HG02623 (cell line): ENCODE measurements around the gene HEBP1.
"Not testable (repeated sequence)": the region's sequence is repeated elsewhere in the genome, so short reads cannot be mapped to it uniquely, and the experiment has no call there.

Experiments
- ATAC-seq: cut with Tn5 transposase; IDR thresholded peaks from one replicate; pipeline ENCODE4 v1.9.1; 2021; ENCODE audit warnings: moderate library complexity; ENCODE audit not compliant: unreplicated experiment

HEBP1 gene, protein sequence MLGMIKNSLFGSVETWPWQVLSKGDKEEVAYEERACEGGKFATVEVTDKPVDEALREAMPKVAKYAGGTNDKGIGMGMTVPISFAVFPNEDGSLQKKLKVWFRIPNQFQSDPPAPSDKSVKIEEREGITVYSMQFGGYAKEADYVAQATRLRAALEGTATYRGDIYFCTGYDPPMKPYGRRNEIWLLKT

DNA sequence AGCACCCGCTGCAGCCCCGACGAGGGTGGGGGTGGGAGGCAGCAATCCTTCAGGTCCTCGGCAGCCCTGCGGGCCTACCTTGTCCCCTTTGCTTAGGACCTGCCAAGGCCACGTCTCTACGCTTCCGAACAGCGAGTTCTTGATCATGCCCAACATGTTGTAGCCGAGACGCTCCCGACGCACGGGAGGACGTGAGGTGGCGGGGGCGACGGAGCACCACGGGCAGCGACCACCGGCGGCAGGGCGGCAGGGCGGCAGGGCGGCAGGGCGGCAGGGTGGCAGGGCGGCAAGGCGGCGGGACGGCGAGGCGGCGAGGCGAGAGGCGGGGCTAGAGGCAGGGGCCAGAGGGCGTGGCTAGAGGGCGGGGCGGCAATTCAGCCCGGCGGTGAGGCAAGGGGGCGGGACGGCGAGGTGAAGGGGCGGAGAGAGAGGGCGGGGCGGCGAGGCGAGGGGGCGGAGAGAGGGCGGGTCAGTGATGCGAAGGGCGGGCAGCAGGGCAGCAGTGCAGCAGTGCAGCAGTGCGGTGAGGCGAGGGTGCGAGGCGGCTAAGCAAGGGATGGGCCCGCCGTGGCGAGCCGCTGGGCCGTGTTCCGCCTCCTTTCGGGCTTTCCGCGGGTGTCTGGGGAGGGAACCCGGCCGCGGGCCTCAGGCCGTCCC is at the start of gene HEBP1:
HEBP1 (minus strand) TSS at position 307 of the 657 bp plus-strand sequence; CDS start at position 156, 151 bp downstream.
- ATAC-seq, result peak; percentile 79

DNA sequence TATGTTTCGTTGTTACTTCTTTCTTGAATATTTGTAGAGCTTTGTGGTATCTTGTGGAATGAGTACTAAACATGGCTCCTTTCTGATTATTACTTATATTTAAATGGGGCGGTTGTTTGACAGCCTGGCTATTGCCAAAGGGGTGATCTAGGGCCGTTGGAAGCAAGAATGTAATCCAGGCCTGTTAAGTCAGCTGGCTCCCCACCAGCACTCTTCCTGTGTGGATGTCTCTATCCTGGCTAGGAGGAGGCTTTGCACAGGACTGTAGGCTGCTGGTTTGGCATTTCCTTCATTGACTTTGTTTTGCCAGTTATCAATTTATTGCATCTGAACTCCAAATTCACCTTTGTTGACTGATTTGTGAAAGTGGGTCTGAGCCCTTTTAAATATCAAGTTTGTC is 49.8 kb upstream of the HEBP1 start:
- no peak for ATAC-seq

DNA sequence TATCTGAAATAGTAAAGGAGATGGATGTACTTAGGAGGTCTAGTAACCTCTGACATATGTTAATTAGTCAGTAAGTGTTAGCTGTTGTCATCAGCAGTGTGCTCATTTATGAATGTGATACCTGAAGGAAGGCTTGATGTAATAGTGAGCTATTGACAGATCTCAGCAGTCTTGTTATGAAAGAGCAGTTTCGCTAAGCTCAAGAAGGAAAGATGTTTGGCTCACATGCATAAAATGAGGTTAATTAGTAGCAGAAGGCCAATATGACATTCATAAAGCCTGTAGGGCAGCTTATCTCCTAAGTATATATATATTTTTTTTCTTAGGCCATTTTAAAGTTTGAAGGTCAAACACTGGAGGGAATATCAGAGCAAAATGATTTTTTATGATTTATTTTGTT is 46.9 kb upstream of the HEBP1 start:
- no peak for ATAC-seq

DNA sequence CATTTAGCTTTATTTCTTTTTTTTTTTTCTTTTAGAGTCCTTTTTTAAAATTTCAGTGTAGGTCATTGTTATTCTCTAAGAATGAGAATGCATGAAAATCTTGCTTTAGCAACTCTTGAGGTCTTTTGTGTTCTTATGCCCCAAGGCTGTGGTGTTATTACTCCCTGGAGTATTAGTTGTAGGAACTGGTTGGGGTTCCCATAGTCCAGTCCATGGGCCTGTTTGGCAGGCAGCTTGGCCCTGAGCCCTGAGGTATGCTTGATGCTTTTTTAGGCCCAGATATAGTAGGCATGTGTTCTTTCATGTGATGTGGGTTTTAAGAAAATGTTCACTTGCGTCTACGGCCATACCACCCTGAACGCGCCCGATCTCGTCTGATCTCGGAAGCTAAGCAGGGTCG is 45.8 kb upstream of the HEBP1 start:
- ATAC-seq, result no peak

DNA sequence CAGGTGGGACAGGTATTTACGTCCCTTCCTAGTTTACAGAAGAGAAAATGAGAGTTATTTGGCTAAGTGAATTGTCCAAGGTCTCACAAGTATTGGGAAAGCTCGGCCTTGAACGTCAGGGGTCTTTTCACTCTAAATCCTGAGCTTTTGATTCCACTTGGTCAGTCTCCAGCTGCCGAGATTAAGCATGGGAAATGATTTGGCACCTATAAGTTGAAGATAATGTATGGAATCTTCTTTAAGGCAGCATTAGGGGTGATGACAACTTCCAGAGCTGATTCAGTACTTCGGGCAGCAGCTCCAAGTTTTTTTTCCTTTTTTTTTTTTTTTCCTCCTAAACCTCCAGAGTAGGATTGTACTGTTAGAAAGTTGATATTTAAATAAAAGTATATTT is 44.8 kb upstream of the HEBP1 start:
- no peak for ATAC-seq

DNA sequence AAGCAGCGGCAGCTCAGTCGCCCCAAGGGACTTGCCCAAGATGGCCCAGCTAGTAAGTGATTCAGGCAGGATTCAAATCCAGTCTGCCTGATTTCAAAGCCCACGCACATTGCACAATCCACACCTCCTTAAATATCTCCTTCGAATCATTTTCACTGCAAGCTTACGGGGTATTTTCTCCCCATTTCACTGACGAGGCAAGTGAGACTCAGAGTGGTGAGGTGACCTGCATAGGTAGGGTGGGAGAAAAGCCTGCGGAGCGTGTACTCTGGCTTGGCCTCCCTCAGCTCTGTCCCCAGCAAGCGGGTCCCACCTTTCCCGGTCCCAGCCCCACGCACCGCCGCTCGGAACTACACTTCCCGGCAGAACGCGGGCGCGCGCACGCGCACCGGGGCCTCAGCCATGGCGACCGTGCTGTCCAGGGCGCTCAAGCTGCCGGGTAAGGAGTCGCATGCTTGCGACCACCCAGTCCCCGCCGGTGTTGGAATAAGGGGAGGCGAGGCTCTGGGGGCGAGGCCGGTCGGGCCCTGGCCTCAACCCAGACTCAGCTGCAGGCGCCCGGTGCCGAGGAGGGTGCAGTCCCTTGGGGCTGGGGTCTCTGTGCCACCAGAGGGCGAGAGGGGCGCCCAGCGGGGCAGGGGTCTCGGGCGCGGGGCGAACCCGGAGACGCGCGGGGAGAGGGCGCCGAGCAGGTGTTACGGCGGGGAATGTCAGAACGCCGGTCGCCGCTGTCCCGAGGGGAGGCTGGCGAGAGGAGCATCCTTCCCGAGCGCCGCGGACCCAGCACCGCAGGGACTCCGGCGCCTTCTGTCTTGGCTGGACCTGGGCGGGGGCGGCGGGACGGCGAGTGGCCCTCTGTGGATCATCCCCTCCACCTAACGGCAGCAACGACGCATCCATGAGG is 44.2 kb upstream of the HEBP1 start, which contains the start of gene FAM234B:
FAM234B (plus strand) TSS at position 380 of the 904 bp plus-strand sequence; CDS start at position 403, 23 bp downstream.
- peak; percentile 89 for ATAC-seq

DNA sequence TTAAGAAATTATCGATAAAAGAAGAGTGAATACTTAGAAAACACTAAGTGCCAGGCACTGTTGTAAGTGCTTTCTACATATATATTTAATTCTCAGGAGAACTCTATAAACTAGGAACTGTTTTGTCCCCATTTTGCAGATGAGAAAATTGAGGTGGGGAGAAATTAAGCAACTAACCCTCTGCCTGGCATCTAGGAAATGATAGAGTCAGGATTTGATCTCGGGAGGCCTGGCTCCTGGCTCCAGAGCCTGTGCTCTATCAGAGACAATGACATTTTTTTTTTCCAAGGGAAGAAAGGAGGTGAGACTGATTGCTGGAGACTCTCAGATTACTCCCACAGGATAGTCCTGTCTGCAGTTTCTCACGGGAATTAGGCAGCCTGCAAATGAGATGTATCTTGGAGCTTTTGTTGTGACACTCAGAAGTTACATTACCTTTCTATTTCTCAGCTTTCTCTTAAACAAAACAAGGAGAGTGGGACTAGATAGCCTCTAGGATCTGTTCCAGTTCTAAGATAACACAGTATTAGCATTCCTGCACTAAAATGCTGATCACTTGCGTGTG is 42.7 kb upstream of the HEBP1 start:
- ATAC-seq, result no peak

DNA sequence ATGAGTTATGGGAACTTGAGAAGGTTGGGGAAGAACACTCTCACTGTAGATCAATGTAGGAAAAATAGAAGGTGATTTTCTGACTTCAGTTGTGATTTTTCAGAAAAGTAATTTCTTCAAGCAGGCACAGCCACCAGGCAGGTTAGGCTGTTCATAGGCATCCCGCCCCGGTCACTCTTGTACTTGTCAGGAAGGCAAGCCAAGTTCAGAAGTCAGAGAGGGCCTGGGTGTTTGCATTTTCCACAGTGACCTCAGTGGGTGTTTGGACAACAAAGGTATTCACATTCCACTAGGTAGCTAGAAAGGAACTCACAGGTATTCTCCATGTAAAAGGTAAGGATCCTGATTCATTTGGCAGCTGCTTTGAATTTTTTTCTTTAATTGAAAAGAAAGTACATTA is 41.2 kb upstream of the HEBP1 start:
- ATAC-seq, result no peak

DNA sequence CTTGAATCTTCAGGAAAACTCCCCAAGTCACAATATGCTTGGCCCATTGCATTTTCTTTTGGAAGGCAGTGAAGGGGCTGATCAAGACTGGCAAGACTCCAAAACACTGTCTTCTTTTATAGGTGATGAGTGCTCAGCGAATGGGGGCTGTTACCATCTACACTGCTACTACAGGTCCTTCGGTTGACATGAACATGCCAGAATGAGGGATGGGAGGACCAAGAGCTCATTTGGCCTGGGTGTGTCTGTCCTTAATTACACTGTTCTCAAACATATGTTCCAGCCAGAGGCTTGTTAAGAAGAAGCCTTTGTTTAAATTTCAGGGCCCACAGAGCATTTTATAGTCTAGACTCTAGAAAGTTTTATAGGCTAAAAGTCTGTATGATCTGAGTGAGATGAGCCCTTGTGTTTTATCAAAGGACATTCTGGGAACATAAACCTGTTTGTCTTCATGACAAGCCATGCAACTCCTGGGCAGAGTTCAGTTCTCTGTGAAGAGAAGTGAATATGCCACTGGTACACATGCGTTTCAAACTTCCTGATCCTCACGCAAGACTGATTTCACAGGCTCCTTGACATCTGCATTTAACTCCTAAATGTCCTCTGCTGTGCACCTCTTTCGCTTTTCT is 39.4 kb upstream of the HEBP1 start:
- no peak for ATAC-seq

DNA sequence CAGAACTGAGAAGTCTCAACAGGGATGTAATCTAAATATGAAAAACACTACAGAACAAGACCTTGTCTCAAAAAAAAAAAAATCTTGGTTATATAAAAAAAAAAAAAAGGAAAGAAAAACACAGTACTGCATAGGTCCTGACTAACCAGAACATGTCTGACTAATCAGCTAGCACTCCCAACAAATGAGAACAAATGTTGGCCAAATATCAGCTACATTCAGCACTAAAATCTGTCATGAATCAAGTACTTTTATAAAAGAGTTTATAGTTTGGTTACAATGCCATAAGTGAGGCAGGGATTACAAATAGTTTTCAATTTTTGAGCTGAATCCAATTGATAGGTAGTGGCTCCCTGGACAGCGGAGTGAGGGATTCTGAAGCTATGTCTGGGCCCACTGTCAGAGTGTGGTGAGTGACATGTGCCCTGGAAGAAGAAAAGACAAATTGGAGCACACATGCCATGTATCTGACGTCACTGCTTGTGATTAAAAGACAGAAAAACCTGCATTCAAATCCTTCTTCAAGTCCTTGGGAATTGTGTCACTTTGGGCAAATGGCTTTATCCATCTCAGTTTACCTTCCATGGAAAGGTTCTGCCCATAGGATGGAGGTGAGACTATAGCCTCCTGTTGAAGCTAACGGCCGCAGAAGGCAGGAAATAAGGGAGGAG is 38.6 kb upstream of the HEBP1 start:
- no peak for ATAC-seq

DNA sequence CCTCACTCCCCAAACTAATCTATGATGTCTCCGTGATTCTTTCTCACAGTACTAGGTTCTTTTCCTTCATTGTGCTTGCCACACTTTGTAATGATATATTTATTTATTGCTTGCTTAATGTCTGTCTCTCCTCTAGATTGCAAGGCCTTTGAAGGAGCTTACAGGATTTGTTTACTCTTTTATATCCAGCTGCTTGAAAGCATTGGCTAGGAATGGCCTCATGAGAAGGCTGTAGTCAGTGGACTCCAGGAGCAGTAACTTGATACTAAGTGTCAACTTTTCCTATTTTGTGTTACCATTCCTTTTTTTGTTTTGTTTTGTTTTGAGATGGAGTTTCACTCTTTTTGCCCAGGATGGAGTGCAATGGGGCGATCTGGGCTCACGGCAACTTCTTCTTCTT is 36.8 kb upstream of the HEBP1 start:
- no peak for ATAC-seq

DNA sequence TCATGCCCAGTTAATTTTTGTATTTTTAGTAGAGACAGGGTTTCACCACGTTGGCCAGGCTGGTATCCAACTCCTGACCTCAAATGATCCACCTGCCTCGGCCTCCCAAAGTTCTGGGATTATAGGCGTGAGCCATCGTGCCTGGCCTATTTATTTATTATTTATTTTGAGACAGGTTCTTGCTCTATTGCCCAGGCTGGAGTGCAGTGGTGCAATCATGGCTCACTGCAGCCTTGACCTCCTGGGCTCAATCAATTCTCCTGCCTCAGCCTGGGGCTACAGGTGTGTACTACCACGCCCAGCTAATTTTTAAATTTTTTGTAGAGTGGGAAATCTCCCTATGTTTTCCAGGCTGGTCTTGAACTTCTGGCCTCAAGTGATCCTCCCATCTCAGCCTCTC is 35.3 kb upstream of the HEBP1 start:
- ATAC-seq, result not testable (repeated sequence)

DNA sequence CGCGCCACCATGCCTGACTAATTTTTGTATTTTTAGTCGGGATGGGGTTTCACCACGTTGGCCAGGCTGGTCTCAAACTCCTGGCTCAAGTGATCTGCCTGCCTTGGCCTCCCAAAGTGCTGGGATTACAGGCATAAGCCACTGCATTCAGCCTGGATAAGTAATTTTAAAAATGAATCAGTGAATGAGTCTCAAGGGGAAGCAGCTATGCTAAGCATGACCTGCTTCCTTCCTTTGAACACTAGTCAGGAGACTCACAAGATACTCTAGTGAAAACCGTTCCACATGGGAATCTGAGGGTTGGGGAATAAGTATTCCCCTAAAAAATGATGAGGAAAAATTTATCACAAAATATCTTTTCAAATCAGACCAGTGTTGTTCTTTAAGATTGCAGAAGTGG is 33.4 kb upstream of the HEBP1 start:
- ATAC-seq, result no peak

DNA sequence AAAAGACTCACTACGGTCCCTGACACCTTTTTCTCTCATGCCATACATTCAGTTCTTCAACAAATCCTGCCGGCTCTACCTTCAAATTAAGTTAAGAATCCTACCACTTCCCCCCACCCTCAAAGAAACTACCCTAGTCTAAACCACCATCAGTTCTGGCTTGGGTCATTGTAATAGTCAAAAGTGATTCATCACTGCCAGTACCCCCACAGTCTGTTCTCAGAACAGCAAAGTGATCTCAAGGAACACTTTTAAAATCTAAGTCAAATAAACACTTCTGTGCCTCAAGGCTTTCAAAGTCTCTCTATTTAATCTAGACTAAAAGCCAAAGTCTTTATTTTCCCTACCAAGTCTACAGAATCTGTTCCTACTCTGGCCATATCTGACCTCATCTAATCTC is 32.1 kb upstream of the HEBP1 start:
- no peak for ATAC-seq

DNA sequence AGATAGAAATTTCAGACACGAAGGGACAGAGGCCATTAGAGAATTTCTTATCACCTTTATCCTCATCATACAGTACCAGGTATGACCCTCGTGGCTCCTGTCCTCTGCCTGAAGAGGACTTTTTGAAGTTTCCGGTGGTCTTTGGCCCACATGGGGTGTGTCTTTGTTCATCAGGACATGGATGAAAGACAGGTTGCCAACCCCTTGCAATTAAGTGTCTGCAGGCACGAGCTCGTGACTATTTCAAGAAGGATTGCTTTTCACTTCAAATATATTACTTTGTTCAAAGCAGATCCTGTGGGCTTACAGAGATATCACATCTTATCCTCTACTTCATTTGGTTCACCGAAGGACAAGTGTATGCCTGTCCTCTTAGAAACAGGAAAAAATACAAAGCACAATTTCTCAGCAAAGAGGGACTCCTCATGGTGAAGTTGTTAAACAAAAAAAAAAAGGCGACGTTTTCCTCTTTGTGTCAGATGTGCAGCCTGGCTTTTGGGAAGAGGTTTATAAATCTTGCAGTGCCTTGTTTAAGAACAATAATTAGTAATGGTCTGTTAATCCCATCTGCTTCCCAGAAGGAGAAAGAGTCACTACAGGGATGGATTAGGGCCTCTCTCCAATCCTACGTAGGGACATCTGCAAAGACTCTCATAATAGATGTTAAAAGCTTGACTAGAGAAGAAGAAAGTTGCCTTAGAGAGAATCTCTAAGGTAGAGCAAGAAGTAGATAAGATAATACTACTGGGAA is 30.7 kb upstream of the HEBP1 start:
- no peak for ATAC-seq

DNA sequence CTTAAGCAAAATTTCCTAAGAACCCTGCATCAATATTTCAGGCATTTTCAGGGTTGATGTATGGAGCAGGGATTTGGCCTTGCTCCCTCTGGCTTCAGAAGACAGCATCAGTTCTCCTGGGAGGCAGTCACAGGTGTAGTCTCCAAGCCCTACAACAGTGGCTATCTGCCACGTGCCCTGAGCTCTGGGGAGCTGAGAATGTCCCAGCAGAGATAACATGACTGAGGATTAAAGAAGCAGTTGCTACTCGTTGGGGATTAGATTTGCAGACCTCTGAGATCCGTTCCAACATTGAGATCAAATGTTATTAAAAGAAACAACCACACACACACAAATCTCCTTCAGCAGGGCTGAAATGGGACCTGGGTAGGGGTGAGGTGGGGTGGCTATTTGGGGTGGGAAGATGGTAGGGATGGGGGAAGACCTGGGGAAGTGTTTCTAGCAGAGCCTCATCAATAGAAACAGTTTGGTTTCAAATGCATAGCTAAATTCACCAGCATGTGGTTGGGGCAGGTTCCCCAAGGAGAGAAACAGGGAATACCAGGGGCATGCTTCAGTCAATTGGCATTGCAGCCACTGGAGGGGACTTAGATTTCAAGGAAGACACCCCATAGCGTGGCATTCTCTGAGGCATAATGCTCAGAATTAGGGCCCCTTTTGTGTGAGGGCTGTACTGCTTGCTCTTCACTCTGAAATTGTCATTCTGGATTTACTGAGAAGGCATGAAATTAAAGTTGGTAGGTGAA is 28.9 kb upstream of the HEBP1 start:
- no peak for ATAC-seq

DNA sequence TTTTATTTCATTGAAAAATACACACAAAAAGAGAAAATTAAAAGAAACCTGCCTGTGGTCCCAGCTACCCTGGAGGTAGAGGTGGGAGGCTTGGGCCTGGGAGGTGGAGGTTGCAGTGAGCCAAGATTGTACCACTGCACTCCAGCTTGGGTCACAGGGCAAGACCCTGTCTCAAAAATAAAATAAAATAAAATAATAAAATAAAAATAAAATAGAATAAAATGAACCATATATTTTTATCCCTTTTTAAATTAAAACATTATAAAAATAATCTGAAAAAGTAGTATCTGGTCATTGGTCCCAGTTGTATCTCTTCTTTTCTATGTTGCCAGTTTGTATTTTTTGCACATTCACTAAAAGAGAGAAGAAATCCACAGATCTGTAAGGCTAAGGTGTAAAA is 27.4 kb upstream of the HEBP1 start:
- no peak for ATAC-seq

DNA sequence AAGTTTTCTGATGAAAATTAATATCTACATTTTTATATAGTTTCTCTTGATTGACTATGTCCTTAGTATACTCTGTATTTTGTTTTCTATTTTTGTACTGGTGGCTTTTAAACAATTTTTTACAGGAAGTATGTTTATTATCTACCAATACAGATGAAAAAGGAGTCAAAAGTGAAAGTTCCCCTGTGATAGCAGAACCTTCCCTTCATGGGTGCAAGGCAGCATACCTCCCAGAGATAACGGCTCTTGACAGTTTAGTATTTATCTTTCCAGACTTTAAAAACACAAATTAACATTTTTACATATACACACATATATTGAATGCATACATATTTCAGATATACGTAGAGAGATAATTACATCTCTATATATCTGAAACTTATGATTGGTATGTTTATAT is 27.0 kb upstream of the HEBP1 start:
- no peak for ATAC-seq

DNA sequence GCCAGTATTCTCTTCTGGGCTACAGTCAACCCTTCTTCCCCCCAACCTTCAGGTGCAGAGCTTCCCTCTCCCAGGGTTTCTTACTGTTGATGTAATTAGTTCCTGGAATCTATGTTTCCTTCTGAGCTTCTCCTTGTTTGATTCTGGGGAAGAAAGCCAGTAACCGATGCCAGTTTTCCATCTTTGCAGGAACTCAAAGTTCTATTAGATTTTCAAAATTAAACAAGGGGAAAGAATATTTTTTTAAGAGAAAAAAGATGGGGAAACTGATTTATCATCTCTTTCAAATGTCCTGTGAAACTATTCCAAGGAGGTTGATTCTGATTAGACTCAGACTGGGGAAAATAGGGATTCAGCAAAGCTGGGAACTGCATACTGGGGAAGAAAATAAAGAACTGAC is 26.2 kb upstream of the HEBP1 start:
- ATAC-seq, result no peak
